Endothelial cell of umbilical vein (primary cell): Measurements from ENCODE around the gene DENND4C. TPM values are rescaled to one million over a fixed set of nuclear protein-coding genes. Genes with fewer than 3 reads are reported as not detected.

ENCODE experiments used
- BruUV-seq: library from RNA; stranded (reverse); fragments of 400-500 nt; replicated peaks from 2 replicates; lab custom pipeline; 2021; lab: Mats Ljungman, UMichigan
- CTCF ChIA-PET: fragments of 300-600, 350-600 bp; sonication (Branson Sonifier 250); formaldehyde crosslinking; loops from one replicate; lab custom pipeline; 2021; ENCODE audit warnings: antibody characterized with exemption, inconsistent platforms; lab: Charles Lee
- POLR2A ChIA-PET: fragments of 300-600, 350-600 bp; sonication (Branson Sonifier 250); formaldehyde crosslinking; loops from one replicate; lab custom pipeline; 2021; ENCODE audit warnings: antibody characterized with exemption, inconsistent platforms; lab: Charles Lee
- DNase-seq: peaks from one replicate; pipeline ENCODE4 v3.0.0-alpha.2; 2011; ENCODE audit warnings: low read depth, low spot score
- FAIRE-seq: peaks from 2 replicates; lab custom pipeline; 2011; peaks lifted over from hg19 to GRCh38; lab: Jason Lieb, UNC
- H2AFZ ChIP-seq: 2 replicates; pipeline ENCODE4 v1.6.0; 2012; ENCODE audit warnings: low read depth, low read length, control low read depth, inconsistent platforms
- H3K27ac ChIP-seq: 2 replicates; pipeline ENCODE4 v1.5.1; 2011; ENCODE audit warnings: low read depth, mild to moderate bottlenecking, control low read depth, low read length, moderate library complexity; ENCODE audit not compliant: insufficient read depth
- H3K27me3 ChIP-seq, 2 experiments: 2 replicates each; pipeline versions ENCODE4 v1.6.0 to v1.6.1; 2011; ENCODE audit warnings: low read length in 2 of 2, mixed read lengths in 1 of 2; ENCODE audit not compliant: control insufficient read depth in 2 of 2, insufficient read depth in 2 of 2
- H3K36me3 ChIP-seq, 2 experiments: 2 replicates in 1 of 2; 3 replicates in 1 of 2; pipeline ENCODE4 v1.5.1; 2011; ENCODE audit warnings: low read length in 2 of 2, mild to moderate bottlenecking in 1 of 2, moderate library complexity in 1 of 2; ENCODE audit not compliant: control insufficient read depth in 2 of 2, insufficient read depth in 2 of 2; ENCODE audit errors: extremely low read depth in 1 of 2
- H3K4me1 ChIP-seq: 3 replicates; pipeline ENCODE4 v1.5.1; 2011; ENCODE audit warnings: mild to moderate bottlenecking, low read length; ENCODE audit not compliant: control insufficient read depth, insufficient read depth; ENCODE audit errors: extremely low read depth
- H3K4me2 ChIP-seq: 2 replicates; pipeline ENCODE4 v1.6.1; 2011; ENCODE audit warnings: low read length, control low read depth, mixed read lengths; ENCODE audit not compliant: insufficient read depth
- H3K4me3 ChIP-seq, 3 experiments: fragments of 200-600 bp in 1 of 3; sonication (generic), shearing (Covaris generic) in 1 of 3; replicated peaks in 1 of 3; 2 replicates each; pipeline ENCODE4 v1.5.1; 2011 to 2016; ENCODE audit warnings: control low read depth in 3 of 3, low read length in 3 of 3, mild to moderate bottlenecking in 2 of 3, inconsistent platforms in 1 of 3, low read depth in 1 of 3, moderate library complexity in 1 of 3; ENCODE audit not compliant: insufficient read depth in 1 of 3
- H3K79me2 ChIP-seq: 2 replicates; pipeline ENCODE4 v1.6.0; 2012; ENCODE audit warnings: low read length, inconsistent platforms; ENCODE audit not compliant: control insufficient read depth, insufficient read depth
- H3K9ac ChIP-seq: replicated peaks from 2 replicates; pipeline ENCODE3; 2011; ENCODE audit warnings: low read length, control low read depth; ENCODE audit not compliant: insufficient read depth; ENCODE audit errors: extremely low read depth
- H3K9me1 ChIP-seq: replicated peaks from 3 replicates; pipeline ENCODE4 v1.6.0; 2011; ENCODE audit warnings: mild to moderate bottlenecking, low read length; ENCODE audit not compliant: control insufficient read depth, insufficient read depth; ENCODE audit errors: extremely low read depth
- H3K9me3 ChIP-seq: replicated peaks from 2 replicates; pipeline ENCODE4 v1.5.1; 2012; ENCODE audit warnings: low read length, inconsistent platforms; ENCODE audit not compliant: control insufficient read depth, insufficient read depth
- H4K20me1 ChIP-seq: replicated peaks from 2 replicates; pipeline ENCODE3; 2011; ENCODE audit warnings: mild to moderate bottlenecking, low read length; ENCODE audit not compliant: control insufficient read depth, insufficient read depth; ENCODE audit errors: extremely low read depth
- EZH2 ChIP-seq: IDR thresholded peaks from 2 replicates; pipeline ENCODE4 v1.6.1; 2012; ENCODE audit warnings: borderline replicate concordance, low read depth, mild to moderate bottlenecking, moderate library complexity, low read length, inconsistent platforms; ENCODE audit not compliant: severe bottlenecking
- FOS ChIP-seq: IDR thresholded peaks from 2 replicates; pipeline ENCODE4 v1.6.1; 2011; ENCODE audit warnings: mild to moderate bottlenecking, low read length, moderate library complexity, borderline replicate concordance; ENCODE audit not compliant: insufficient read depth
- GATA2 ChIP-seq: IDR thresholded peaks from 2 replicates; pipeline ENCODE4 v1.7.0; 2011; ENCODE audit warnings: low read depth, mild to moderate bottlenecking, moderate library complexity, mixed read lengths, low read length; ENCODE audit not compliant: insufficient read length, insufficient read depth
- JUN ChIP-seq: IDR thresholded peaks from 2 replicates; pipeline ENCODE4 v1.6.1; 2011; ENCODE audit warnings: borderline replicate concordance, low read depth; ENCODE audit not compliant: insufficient read length, insufficient read depth
- MYC ChIP-seq: IDR thresholded peaks from one replicate; pipeline ENCODE4 v1.6.1; 2011; ENCODE audit warnings: mild to moderate bottlenecking, low read depth, low read length
- POLR2A ChIP-seq: IDR thresholded peaks from 2 replicates; pipeline ENCODE4 v1.6.1; 2012; ENCODE audit warnings: low read depth, mild to moderate bottlenecking, control low read depth, low read length
- POLR2AphosphoS5 ChIP-seq: IDR thresholded peaks from 2 replicates; pipeline ENCODE4 v1.6.1; 2012; ENCODE audit warnings: low read depth, mild to moderate bottlenecking, control low read depth, low read length, moderate library complexity; ENCODE audit not compliant: insufficient read depth
- dilution Hi-C: fragments of 300-500 bp; cut with MboI; formaldehyde crosslinking; loops from one replicate; pipeline ENCODE4 v1.15.0; 2019; ENCODE audit warnings: low sequenced_read_pairs; ENCODE audit not compliant: extremely low pct_ligation_motif_present
- intact Hi-C: fragments of 100-400 bp; cut with micrococcal nuclease; formaldehyde crosslinking; loops from one replicate; pipeline ENCODE4 v1.10.0; 2022
- polyA plus RNA-seq, 4 experiments: library from polyadenylated mRNA; depleted of rRNA in 3 of 4; stranded (reverse) in 3 of 4; unstranded in 1 of 4; fragments of >200 nt; gene quantifications; 2 replicates each; pipeline versions ENCODE4 v1.2.1 to v1.2.3, GENCODE V29; 2011 to 2012; ENCODE audit warnings: missing spikeins in 1 of 4
- total RNA-seq: library from RNA; stranded (reverse); gene quantifications from 2 replicates; pipeline ENCODE4 v1.2.3, GENCODE V29; 2021
- TF ChIP-seq, protein P1 (sequence below): IDR thresholded peaks from 2 replicates; pipeline ENCODE4 v1.6.1; 2011; ENCODE audit not compliant: insufficient read depth, insufficient read length
- TF ChIP-seq, protein P2 (sequence below), 2 donors: IDR thresholded peaks; 1 replicate in 1 of 2; 2 replicates in 1 of 2; pipeline ENCODE4 v1.5.1; 2011; ENCODE audit warnings: low read length in 2 of 2, mild to moderate bottlenecking in 2 of 2, moderate library complexity in 2 of 2, control low read depth in 1 of 2, inconsistent platforms in 1 of 2, low read depth in 1 of 2; ENCODE audit not compliant: insufficient read depth in 1 of 2; ENCODE audit errors: extremely low read depth in 1 of 2

DENND4C gene
- total and polyA plus RNA-seq, 2 donors (not counting 3 experiments of a cell fraction or from before 2014, with no cell fraction given), result 9.6 to 36.8 TPM

DNA sequence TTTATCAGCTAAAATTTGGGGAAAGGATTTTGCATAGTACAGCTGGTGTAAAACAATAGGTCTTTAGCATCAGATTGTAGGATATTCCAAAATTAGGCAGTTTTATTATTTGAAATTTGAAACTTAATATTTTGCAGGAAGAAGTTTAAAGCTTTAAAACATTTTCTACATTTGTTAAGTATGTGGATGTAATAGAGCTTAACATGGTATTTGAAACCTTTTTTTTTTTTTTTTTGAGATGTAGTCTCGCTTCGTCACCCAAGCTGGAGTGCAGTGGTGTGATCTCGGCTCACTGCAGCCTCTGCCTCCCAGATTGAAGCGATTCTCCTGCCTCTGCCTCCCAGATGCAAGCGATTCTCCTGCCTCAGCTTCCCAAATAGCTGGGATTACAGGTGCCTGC lies 2.9 kb downstream of the DENND4C start:
- H3K36me3 ChIP-seq, result no peaks in the 10 kb centered on the region
- FAIRE-seq (no peak), DNase-seq (no peak)
- H3K4me1 ChIP-seq, result peaks cover 19% of the 10 kb centered on the region
- no peak overlapping the region for H3K9ac ChIP-seq
- H3K9me3 ChIP-seq, result no peaks in the 10 kb centered on the region
- H2AFZ ChIP-seq, result no peak overlapping the region
- dilution Hi-C loops, result no loop called here
- no peak overlapping the region for H3K27ac ChIP-seq
- H3K27me3 ChIP-seq, result no peaks in the 10 kb centered on the region
- ChIA-PET POLR2A (no interaction called here), CTCF (interaction anchor here (1.1 to 4.0 kb wide), 13 partner anchors 9 to 232 kb away, joined by 3 to 20 read pairs (median 4); partner anchors contain the start of gene RRAGA)
- H3K4me3 ChIP-seq, result peak overlapping the region in 1 of 3 experiments; percentile 97
- H3K9me1 ChIP-seq, result no peaks in the 10 kb centered on the region
- TF ChIP-seq POLR2A, result no peak
- TF ChIP-seq, protein P1, sequence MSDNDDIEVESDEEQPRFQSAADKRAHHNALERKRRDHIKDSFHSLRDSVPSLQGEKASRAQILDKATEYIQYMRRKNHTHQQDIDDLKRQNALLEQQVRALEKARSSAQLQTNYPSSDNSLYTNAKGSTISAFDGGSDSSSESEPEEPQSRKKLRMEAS, result no peak
- no peak for TF ChIP-seq MYC
- TF ChIP-seq, protein P2, sequence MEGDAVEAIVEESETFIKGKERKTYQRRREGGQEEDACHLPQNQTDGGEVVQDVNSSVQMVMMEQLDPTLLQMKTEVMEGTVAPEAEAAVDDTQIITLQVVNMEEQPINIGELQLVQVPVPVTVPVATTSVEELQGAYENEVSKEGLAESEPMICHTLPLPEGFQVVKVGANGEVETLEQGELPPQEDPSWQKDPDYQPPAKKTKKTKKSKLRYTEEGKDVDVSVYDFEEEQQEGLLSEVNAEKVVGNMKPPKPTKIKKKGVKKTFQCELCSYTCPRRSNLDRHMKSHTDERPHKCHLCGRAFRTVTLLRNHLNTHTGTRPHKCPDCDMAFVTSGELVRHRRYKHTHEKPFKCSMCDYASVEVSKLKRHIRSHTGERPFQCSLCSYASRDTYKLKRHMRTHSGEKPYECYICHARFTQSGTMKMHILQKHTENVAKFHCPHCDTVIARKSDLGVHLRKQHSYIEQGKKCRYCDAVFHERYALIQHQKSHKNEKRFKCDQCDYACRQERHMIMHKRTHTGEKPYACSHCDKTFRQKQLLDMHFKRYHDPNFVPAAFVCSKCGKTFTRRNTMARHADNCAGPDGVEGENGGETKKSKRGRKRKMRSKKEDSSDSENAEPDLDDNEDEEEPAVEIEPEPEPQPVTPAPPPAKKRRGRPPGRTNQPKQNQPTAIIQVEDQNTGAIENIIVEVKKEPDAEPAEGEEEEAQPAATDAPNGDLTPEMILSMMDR (IDR thresholded peaks at IDR 0.05; ENCODE audit: extremely low read depth in 1 of 2, insufficient read depth in 1 of 2, low read depth in 1 of 2, low read length in 2 of 2), result no peak
- TF ChIP-seq FOS, result no peak
- TF ChIP-seq JUN, result no peak
- no peak for TF ChIP-seq GATA2
- TF ChIP-seq EZH2, result no peak
- no peak for TF ChIP-seq POLR2AphosphoS5
- intact Hi-C loops, result loop anchor here (5.0 kb wide), 1 partner anchor 54 kb away; no protein-coding TSS in a partner anchor
- H3K4me2 ChIP-seq, result peak overlapping the region; percentile 100
- BruUV-seq, result no TSS peak
- peaks cover 64% of the 10 kb centered on the region for H3K79me2 ChIP-seq
- no peaks in the 10 kb centered on the region for H4K20me1 ChIP-seq
